ENCODE measurements around the gene LKAAEAR1.

DNA sequence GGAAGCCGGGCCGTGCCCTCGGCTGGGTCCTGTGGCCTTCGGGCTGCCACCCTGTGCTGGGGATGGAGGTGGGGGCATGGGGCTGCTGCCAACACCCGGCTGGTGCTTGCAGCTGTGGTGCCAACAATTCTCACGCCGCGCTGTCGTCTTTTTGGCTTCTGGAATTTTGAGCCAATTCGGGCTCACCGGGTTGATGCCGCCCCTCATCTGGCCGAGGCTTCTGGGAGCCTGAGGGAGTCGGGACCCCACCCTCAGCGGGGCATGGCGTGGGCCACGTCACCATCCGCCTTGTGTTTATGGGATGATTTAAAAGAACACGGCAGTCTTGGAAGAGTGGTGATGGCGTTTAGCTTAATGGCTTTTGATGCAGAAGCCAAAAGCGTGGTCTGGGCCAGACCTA, 31.8 kb upstream of the LKAAEAR1 start:
- TF ChIP-seq EZH2 (IDR thresholded peaks at IDR 0.05; ENCODE audit: borderline replicate concordance, low read depth, low read length, severe bottlenecking), result no peak
- TF ChIP-seq, protein P1, sequence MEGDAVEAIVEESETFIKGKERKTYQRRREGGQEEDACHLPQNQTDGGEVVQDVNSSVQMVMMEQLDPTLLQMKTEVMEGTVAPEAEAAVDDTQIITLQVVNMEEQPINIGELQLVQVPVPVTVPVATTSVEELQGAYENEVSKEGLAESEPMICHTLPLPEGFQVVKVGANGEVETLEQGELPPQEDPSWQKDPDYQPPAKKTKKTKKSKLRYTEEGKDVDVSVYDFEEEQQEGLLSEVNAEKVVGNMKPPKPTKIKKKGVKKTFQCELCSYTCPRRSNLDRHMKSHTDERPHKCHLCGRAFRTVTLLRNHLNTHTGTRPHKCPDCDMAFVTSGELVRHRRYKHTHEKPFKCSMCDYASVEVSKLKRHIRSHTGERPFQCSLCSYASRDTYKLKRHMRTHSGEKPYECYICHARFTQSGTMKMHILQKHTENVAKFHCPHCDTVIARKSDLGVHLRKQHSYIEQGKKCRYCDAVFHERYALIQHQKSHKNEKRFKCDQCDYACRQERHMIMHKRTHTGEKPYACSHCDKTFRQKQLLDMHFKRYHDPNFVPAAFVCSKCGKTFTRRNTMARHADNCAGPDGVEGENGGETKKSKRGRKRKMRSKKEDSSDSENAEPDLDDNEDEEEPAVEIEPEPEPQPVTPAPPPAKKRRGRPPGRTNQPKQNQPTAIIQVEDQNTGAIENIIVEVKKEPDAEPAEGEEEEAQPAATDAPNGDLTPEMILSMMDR (IDR thresholded peaks at IDR 0.05; ENCODE audit: borderline replicate concordance, extremely low read depth, low read length, poor library complexity, severe bottlenecking), result no peak
